ENCODE data around the gene TRABD. TPM values are rescaled to one million over a fixed set of nuclear protein-coding genes. Genes with fewer than 3 reads are reported as not detected.

Gene TRABD
- total RNA-seq, 1 donor from 2014 or later: 35.7 TPM

GRCh38 chr22:50138041-50138440 is 47.7 kb upstream of the TRABD start:
- no peak overlapping the region for H3K27ac ChIP-seq (ENCODE audit: low read depth, low read length)
- H2AFZ ChIP-seq (ENCODE audit: low read depth, low read length): no peak overlapping the region
- H3K9ac ChIP-seq (ENCODE audit: low read length): no peak overlapping the region
- FAIRE-seq (no peak), DNase-seq (ENCODE audit: low read depth) (no peak)
- Mint-ChIP-seq H3K4me1 (ENCODE audit: low read depth, unreplicated experiment) (peaks cover 10% of the 10 kb centered on the region), H3K9me3 (ENCODE audit: unreplicated experiment) (no peaks in the 10 kb centered on the region), H3K27me3 (ENCODE audit: low read depth, unreplicated experiment) (peaks cover 5% of the 10 kb centered on the region), H3K27ac (ENCODE audit: unreplicated experiment) (no peak overlapping the region), H3K4me3 (ENCODE audit: unreplicated experiment) (no peak overlapping the region), H3K36me3 (ENCODE audit: low read depth, unreplicated experiment) (no peaks in the 10 kb centered on the region)
- H3K4me2 ChIP-seq (ENCODE audit: low read length): no peak overlapping the region
- no peak overlapping the region for H3K4me3 ChIP-seq (ENCODE audit: insufficient read depth, low read depth, low read length)
- H4K20me1 ChIP-seq (ENCODE audit: insufficient read depth, low read length): no peaks in the 10 kb centered on the region
- TF ChIP-seq EZH2 (IDR thresholded peaks at IDR 0.05; ENCODE audit: insufficient read depth, low read length): no peak
- TF ChIP-seq, protein P1, sequence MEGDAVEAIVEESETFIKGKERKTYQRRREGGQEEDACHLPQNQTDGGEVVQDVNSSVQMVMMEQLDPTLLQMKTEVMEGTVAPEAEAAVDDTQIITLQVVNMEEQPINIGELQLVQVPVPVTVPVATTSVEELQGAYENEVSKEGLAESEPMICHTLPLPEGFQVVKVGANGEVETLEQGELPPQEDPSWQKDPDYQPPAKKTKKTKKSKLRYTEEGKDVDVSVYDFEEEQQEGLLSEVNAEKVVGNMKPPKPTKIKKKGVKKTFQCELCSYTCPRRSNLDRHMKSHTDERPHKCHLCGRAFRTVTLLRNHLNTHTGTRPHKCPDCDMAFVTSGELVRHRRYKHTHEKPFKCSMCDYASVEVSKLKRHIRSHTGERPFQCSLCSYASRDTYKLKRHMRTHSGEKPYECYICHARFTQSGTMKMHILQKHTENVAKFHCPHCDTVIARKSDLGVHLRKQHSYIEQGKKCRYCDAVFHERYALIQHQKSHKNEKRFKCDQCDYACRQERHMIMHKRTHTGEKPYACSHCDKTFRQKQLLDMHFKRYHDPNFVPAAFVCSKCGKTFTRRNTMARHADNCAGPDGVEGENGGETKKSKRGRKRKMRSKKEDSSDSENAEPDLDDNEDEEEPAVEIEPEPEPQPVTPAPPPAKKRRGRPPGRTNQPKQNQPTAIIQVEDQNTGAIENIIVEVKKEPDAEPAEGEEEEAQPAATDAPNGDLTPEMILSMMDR (IDR thresholded peaks at IDR 0.05; ENCODE audit: insufficient read depth, low read depth, low read length): no peak
- H3K27me3 ChIP-seq (ENCODE audit: insufficient read depth, low read length): no peaks in the 10 kb centered on the region
- no peaks in the 10 kb centered on the region for H3K9me3 ChIP-seq (ENCODE audit: insufficient read depth, low read depth, low read length)
- H3K36me3 ChIP-seq (ENCODE audit: insufficient read depth, low read length): no peaks in the 10 kb centered on the region
- no peaks in the 10 kb centered on the region for H3K79me2 ChIP-seq (ENCODE audit: insufficient read depth, low read length)
- no peaks in the 10 kb centered on the region for H3K4me1 ChIP-seq (ENCODE audit: insufficient read depth, low read length)

GRCh38 chr22:50138988-50139387 is 46.7 kb upstream of the TRABD start:
- H3K4me3 Mint-ChIP-seq (ENCODE audit: unreplicated experiment): no peak overlapping the region

DNA sequence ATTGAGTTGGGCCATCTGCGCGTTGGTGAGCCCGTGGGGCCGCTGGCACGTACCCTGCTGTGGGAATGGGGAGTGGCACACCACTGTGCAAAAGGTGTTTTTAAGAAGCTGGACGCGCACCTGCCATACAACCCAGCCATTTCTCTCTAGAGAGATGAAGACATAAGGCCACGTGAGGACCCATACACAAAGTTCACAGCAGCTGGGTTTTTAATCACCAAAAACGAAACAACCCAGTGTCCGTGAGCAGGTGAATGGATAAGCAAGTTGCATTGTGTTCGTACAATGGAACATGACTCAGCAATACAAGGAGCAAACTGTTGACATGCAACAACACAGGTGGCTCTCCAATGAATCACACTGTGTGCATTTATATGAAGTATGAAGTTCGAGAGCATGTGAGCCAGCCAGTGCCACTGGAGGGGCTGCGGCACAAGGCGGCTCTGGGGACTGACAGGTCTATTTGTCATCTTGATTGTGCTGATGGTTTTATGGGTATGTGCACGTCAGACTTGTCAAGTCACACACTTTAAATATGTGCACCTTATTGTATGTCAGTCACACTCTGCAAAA is 45.8 kb upstream of the TRABD start:
- H3K4me3 ChIP-seq (ENCODE audit: insufficient read depth, low read depth, low read length): no peak overlapping the region
- H3K9ac ChIP-seq (ENCODE audit: low read length): no peak overlapping the region
- H3K79me2 ChIP-seq (ENCODE audit: insufficient read depth, low read length): no peaks in the 10 kb centered on the region
- H3K27ac ChIP-seq (ENCODE audit: low read depth, low read length): no peak overlapping the region
- H3K4me2 ChIP-seq (ENCODE audit: low read length): no peak overlapping the region
- H3K4me1 ChIP-seq (ENCODE audit: insufficient read depth, low read length): no peaks in the 10 kb centered on the region
- Mint-ChIP-seq H3K27me3 (ENCODE audit: low read depth, unreplicated experiment) (peaks cover 8% of the 10 kb centered on the region), H3K9me3 (ENCODE audit: unreplicated experiment) (no peaks in the 10 kb centered on the region), H3K4me1 (ENCODE audit: low read depth, unreplicated experiment) (peaks cover 10% of the 10 kb centered on the region), H3K27ac (ENCODE audit: unreplicated experiment) (no peak overlapping the region), H3K4me3 (ENCODE audit: unreplicated experiment) (no peak overlapping the region), H3K36me3 (ENCODE audit: low read depth, unreplicated experiment) (no peaks in the 10 kb centered on the region)
- H3K36me3 ChIP-seq (ENCODE audit: insufficient read depth, low read length): no peaks in the 10 kb centered on the region
- H3K9me3 ChIP-seq (ENCODE audit: insufficient read depth, low read depth, low read length): no peaks in the 10 kb centered on the region
- H2AFZ ChIP-seq (ENCODE audit: low read depth, low read length): no peak overlapping the region
- FAIRE-seq: no peak
- H4K20me1 ChIP-seq (ENCODE audit: insufficient read depth, low read length): no peaks in the 10 kb centered on the region
- no peak for TF ChIP-seq EZH2 (IDR thresholded peaks at IDR 0.05; ENCODE audit: insufficient read depth, low read length)
- TF ChIP-seq, protein P1 (IDR thresholded peaks at IDR 0.05; ENCODE audit: insufficient read depth, low read depth, low read length): no peak
- no peak for DNase-seq (ENCODE audit: low read depth)
- no peaks in the 10 kb centered on the region for H3K27me3 ChIP-seq (ENCODE audit: insufficient read depth, low read length)

More at GRCh38 chr22:50138988-50139387, 46.7 kb upstream of the TRABD start:
- Mint-ChIP-seq H3K9me3 (ENCODE audit: unreplicated experiment) (no peaks in the 10 kb centered on the region), H3K36me3 (ENCODE audit: low read depth, unreplicated experiment) (no peaks in the 10 kb centered on the region), H3K27ac (ENCODE audit: unreplicated experiment) (no peak overlapping the region), H3K27me3 (ENCODE audit: low read depth, unreplicated experiment) (peaks cover 8% of the 10 kb centered on the region), H3K4me1 (ENCODE audit: low read depth, unreplicated experiment) (peaks cover 10% of the 10 kb centered on the region)
- no peaks in the 10 kb centered on the region for H3K79me2 ChIP-seq (ENCODE audit: insufficient read depth, low read length)
- no peaks in the 10 kb centered on the region for H3K27me3 ChIP-seq (ENCODE audit: insufficient read depth, low read length)
- DNase-seq (ENCODE audit: low read depth) (no peak), FAIRE-seq (no peak)
- H4K20me1 ChIP-seq (ENCODE audit: insufficient read depth, low read length): no peaks in the 10 kb centered on the region
- no peak overlapping the region for H3K27ac ChIP-seq (ENCODE audit: low read depth, low read length)
- no peak overlapping the region for H3K4me3 ChIP-seq (ENCODE audit: insufficient read depth, low read depth, low read length)
- no peaks in the 10 kb centered on the region for H3K36me3 ChIP-seq (ENCODE audit: insufficient read depth, low read length)
- no peaks in the 10 kb centered on the region for H3K4me1 ChIP-seq (ENCODE audit: insufficient read depth, low read length)
- no peak overlapping the region for H3K4me2 ChIP-seq (ENCODE audit: low read length)
- no peaks in the 10 kb centered on the region for H3K9me3 ChIP-seq (ENCODE audit: insufficient read depth, low read depth, low read length)
- H3K9ac ChIP-seq (ENCODE audit: low read length): no peak overlapping the region
- TF ChIP-seq, protein P1 (IDR thresholded peaks at IDR 0.05; ENCODE audit: insufficient read depth, low read depth, low read length): no peak
- no peak for TF ChIP-seq EZH2 (IDR thresholded peaks at IDR 0.05; ENCODE audit: insufficient read depth, low read length)
- H2AFZ ChIP-seq (ENCODE audit: low read depth, low read length): no peak overlapping the region
